HL-60/S4 treated with phorbol 12-myristate 13-acetate at 8.2 ng/mL for 4 days and 3 days (cell line): ENCODE results near the gene RAPGEF6.
"Not testable (repeated sequence)": the region's sequence is repeated elsewhere in the genome, so short reads cannot be mapped to it uniquely, and the experiment has no call there.

ENCODE experiments used
- in situ Hi-C: fragments of 300-500 bp; cut with MboI; formaldehyde crosslinking; loops from 2 replicates; pipeline ENCODE4 v1.15.0; 2022; ENCODE audit warnings: low sequenced_read_pairs

The RAPGEF6 gene

GRCh38 chr5:131640043-131640856 lies 5.2 kb upstream of the RAPGEF6 start:
- in situ Hi-C loops = no loop called here

GRCh38 chr5:131639148-131639547 lies 4.1 kb upstream of the RAPGEF6 start:
- in situ Hi-C loops = no loop called here

DNA sequence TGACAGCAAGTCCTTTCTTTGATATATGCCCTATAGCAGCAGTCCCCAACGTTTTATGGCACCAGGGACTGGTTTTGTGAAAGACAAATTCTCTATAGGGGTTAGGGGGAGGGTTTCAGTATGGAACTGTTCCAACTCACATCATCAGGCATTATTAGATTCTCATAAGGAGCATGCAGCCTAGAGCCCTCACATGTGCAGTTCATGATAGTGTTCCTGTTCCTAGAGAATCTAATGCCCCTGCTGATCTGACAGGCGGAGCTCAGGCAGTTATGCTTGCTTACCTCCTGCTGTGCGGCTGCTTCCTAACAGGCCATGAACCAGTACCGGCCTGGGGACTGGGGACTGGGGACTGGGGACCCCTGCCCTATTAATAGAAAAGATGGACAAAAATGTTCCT lies 2.7 kb upstream of the RAPGEF6 start:
- in situ Hi-C loops = no loop called here

GRCh38 chr5:131635684-131636572 lies 899 bp upstream of the RAPGEF6 start:
- in situ Hi-C loops = no loop called here

- in situ Hi-C loops = no loop called here
Measured at GRCh38 chr5:131634666-131634995, 398 bp downstream of the RAPGEF6 start.

DNA sequence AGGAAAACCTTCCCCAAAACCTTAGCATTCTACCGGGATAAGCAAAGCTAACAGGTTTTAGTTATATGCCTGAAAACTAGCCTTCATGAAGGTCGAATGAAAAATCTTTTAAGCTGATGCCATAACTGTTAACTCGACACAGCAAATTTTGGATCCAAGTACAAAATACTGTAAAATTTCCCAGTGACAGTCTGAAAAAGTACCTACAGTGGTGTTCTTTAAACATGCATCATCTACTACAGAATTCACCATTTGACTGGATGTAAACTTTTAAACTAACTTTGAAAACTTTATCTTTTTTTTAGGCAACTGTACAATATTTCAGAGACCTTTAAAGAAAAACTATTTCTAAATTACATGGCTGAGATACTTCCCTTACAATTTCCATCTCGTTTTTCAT lies 791 bp downstream of the RAPGEF6 start:
- in situ Hi-C loops = no loop called here

DNA sequence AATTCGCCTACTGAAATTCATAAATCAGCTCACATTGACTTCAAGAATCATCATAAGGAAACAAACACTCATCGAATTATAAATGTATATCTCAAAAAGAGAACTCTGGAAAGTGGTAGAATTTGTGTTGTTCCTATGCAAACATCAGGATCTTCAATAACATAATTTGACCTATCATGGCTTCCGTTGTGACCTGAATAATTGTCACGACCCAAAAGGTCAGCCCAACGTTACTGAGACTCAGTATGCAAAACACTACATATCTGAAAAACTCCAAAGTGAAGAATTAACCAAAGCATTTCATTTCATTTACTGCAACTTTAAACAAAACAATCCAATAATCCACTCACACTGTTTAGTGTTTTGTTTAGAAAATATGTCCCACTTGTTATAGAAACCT lies 1.2 kb downstream of the RAPGEF6 start:
- in situ Hi-C loops = no loop called here

DNA sequence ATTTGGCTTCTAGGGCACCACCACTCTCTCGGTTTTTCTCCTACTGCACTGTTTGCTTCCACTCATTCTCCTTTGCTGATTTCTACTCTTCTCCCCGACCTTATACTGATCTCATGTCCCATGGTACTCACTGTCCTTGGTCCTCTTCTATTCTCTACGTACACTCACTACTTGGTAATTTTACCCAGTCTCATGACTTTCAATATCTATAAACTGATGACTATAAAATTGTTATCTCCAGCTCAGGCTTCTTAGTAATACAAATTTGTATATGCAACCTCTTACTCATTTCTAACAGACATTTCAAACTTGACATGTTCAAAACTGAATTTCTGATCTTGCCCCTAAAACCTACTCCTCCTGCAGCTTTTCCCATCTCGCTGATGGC lies 4.1 kb downstream of the RAPGEF6 start:
- in situ Hi-C loops = no loop called here

GRCh38 chr5:131630208-131630962 lies 4.6 kb downstream of the RAPGEF6 start:
- in situ Hi-C loops = no loop called here

GRCh38 chr5:131628990-131629389 lies 6.0 kb downstream of the RAPGEF6 start:
- in situ Hi-C loops = no loop called here

DNA sequence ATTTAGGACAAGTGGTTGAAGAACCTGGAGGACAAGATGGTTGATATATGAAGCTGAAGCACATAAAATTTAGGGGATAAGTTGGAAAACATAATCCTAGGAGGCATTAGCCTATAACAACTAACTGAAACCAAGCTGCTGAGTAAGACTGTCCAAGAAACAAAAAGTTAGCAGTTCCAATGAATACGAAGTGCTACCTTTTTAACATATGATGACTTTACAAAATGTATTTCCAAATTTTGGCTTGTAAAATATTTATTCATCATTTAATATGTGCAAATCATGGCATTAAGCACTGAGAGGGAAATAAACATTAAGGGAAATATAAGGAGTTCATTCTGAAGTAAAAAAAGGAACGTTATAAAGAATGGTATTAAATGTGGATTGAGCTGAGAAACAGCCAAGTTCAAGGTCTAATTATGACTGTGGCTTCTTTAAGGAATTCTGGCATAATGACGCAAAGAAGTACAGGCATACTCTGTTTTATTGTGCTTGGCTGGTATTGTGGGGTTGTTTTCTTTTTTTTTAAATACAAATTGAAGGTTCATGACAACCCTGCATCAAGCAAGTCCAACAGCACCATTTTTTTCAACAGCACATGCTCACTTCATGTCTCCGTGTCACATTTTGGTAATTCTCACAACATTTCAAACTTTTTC lies 7.7 kb downstream of the RAPGEF6 start:
- in situ Hi-C loops = no loop called here

DNA sequence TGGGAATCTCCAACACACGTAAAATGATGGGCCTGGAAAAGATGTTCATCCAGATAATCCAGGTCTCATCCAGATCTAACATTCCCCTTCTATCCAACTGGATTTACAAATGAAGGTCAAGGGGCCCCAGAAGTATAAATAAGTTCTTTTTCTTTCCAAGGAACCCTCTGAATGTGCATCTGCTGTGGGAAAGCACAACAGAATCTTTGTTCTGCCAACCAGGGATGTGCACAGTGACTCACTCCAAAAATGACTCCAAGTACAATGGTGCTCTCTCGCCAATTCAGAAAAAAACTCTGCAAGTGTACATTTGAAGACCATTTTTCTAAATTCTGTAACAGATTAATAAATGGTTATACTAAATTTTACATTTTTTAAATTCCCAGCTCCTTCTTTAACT lies 12.4 kb downstream of the RAPGEF6 start:
- in situ Hi-C loops = no loop called here

DNA sequence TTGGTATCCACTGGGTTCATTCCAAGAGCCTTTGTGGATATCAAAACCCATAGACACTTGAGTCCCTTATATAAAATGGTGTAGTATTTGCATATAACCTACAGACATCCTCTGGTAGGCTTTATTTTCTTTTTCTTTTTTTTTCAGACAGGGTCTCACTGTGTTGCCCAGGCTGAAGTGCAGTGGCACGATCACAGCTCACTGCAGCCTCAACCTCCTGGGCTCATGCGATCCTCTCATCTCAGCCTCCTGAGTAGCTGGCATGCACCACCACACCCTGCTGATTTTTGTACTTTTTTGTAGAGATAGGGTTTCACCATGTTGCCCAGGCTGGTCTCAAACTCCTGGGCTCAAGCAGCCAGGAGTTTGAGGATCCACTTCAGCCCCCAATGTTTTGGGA lies 13.9 kb downstream of the RAPGEF6 start:
- in situ Hi-C loops = not testable (repeated sequence)

GRCh38 chr5:131619102-131619501 lies 15.9 kb downstream of the RAPGEF6 start:
- in situ Hi-C loops = no loop called here

DNA sequence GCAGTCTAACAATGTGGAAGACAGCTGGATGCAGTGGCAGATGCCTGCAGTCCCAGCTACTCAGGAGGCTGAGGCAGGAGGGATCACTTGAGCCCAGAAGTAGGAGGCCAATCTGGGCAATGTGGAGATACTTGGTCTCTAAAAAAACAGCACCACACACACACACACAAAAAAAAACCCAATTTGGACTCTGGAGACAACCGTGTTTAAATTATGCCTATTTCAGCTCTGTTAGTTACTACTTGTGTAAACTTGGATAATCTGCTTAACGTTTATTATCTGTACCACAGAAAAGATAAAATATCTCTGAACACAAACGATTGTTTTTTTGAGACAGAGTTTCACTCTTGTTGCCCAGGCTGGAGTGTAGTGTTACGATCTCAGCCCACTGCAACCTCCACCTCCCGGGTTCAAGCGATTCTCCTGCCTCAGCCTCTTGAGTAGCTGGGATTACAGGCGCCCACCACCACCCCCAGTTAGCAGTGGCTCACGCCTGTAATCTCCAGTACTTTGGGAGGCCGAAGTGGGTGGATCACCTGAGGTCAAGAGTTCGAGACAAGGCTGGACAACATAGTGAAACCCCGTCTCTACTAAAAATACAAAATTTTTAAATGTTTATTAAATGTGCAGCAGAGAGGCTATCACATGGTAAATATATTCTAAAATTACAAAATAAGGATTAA lies 17.7 kb downstream of the RAPGEF6 start:
- in situ Hi-C loops = no loop called here

DNA sequence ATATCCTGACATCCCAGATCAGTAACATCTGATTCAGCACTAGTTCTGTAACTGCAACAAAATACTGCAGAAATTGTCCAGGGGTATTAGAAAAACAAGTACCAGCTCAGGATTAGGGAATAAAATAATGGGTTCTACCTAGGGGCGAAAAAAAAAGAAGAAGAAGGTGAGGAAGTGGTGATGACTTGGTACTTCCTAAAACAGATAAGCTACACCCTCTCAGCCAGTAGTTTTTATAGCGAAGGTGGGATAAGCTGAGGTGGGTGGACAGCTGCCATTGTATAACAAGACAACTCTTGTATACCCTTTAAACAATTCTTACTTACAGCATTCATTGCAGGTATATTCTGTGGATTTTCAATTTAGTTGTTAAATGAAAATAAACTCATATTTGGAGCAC lies 19.1 kb downstream of the RAPGEF6 start:
- in situ Hi-C loops = no loop called here

DNA sequence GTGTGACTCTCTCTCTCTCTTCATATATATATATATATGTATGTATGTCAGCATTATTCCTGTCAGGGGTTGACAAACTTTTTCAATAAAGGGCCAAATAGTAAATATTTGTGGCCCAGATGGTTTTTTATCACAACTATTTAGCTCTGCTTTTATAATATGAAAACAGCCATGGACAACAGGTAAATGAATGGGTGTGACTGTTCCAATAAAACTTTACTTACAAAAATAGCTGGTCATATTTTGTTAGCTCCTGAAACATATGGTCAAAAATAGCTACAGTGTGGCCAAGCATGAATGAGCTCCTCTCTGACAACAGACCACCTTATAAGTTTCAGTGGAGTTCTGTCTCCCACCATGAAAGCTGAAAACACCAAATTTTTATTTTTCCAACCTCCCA lies 21.6 kb downstream of the RAPGEF6 start:
- in situ Hi-C loops = no loop called here

DNA sequence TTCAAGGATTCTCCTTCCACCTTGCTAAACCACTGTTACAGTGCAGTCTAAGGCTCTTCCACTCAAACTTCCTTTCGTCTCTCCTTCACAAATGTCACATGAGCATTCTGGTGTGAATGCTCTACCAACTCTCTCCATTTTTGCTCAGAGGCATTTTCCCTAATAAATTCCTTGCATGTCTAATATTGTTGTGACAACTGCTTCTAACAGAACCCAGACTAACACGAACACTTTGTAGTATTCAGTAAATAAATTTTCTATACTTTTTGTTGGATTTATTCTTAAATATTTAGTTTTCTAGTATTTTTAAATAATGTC lies 24.0 kb downstream of the RAPGEF6 start:
- in situ Hi-C loops = no loop called here

DNA sequence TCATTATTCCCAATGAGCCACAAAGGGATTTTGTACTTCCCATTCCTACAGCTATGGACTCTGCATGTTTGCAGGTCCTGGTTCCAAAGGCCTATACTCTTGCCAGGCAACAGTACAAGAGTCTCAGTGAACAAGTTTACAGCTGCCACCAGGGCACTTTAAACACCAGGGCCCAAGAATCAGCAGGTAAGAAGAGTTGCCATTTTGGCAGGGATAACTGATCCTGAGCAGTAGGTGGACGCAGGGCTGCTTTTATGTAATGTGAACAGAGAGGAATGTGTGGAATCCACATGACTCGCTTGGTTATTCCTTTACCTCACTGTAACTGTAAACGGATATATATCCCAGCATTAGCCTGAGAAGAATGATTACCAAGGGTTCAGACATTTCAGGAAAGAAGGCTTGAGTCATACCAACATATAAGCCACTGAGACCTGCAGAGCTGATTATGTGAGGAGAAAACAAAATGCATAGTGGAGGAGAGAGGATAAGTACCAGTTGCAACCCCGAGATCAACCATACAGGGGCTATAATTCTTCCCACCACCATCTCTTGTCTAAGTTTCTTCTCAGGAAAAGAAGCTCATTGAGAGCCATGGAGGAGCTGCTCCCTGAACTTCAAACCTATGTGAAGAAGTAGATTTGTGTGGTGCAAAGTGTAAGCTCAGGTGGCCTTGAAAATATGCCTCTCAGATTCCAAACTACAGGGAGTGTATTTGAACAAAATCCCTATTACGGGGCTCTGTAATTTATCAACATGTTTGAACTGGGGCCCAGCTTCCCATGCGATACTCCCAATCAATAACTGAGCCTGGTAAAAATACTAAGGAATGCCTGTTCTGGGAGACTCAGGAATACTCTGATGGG lies 24.6 kb downstream of the RAPGEF6 start:
- in situ Hi-C loops = no loop called here

- in situ Hi-C loops = no loop called here
Measured at GRCh38 chr5:131609774-131610173, 25.3 kb downstream of the RAPGEF6 start.
